ENCODE results near the gene CCNB1. TPM values are rescaled to one million over a fixed set of nuclear protein-coding genes. Genes with fewer than 3 reads are reported as not detected.
"Not testable (repeated sequence)": the region's sequence is repeated elsewhere in the genome, so short reads cannot be mapped to it uniquely, and the experiment has no call there.

Gene CCNB1
- polyA plus RNA-seq, 3 donors from 2014 or later: 2.0 to 4.9 (median 2.0) TPM

DNA sequence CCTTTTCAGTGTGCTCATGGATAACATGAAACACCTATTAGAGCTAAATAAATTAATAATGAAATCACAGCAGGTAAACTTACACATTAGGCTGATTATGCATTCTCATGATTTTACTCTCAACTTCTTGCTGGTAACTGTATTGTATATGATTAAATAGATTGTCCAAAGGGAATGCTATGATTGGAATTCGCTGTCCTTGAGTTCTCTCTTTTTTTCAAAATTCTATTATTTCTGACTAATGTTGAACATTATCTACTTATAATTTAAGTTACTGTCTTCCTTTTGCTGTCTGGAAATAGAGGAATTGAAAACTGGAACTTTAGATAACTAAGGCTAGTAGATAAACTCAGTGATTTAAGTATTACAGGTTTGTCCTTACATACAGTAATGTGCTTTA lies 35.5 kb downstream of the CCNB1 start:
- Mint-ChIP-seq H3K36me3 (peaks cover 0 to 4% (median 3%) of the 10 kb centered on the region in 3 donors), H3K4me3 (no peak overlapping the region), H3K9me3 (no peaks in the 10 kb centered on the region), H3K4me1 (no peaks in the 10 kb centered on the region), H3K27me3 (ENCODE audit: low read depth in 3 of 3) (no peaks in the 10 kb centered on the region), H3K27ac (no peak overlapping the region)
- DNase-seq: no peak

DNA sequence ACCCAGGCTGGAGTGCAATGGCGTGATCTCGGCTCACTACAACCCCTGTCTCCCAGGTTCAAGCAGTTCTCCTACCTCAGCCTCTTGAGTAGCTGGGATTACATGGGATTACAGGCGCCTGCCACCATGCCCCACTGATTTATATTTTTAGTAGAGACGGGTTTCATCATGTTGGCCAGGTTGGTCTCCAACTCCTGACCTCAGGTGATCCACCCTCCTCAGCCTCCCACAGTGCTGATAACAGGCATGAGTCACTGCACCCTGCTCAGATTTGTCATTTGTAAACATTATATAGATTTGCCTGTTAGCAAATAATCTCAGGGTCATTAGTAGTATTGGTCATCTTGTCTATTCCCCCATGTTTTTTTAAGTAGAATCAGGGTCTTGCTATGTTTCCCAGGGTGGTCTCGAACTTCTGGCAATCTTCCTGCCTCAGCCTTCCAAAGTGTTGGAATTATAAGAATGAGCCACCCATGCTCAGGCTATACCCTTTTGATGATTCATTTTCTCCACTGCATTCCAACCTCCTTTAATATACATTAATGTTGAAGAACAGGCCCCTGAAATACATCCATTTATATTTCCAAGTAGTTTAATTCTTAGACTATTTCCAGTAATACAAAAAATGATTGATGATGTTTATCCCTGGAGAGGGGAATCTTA lies 39.7 kb downstream of the CCNB1 start:
- Mint-ChIP-seq H3K36me3 (no peaks in the 10 kb centered on the region), H3K4me1 (no peaks in the 10 kb centered on the region), H3K27me3 (ENCODE audit: low read depth in 3 of 3) (no peaks in the 10 kb centered on the region), H3K4me3 (no peak overlapping the region), H3K27ac (no peak overlapping the region), H3K9me3 (no peaks in the 10 kb centered on the region)
- DNase-seq: no peak

DNA sequence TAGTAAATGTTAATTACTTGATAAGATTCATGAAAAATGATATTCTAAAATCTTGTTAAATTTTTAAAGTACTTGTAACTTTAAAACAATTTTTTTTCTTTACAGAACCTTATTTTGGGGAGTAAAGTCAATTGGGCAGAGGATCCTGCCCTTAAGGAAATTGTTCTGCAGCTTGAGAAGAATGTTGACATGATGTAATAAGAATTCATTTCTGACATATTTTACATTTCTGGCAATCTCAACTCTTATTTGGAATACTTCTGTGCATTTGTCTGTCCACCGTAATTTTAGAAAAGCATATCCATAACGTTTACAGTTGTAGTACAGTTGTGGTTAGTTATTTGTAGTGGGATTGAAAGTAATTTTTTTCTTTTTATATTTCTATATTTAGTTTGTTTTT lies 42.7 kb downstream of the CCNB1 start:
- no peak overlapping the region for H3K4me3 Mint-ChIP-seq
- no peaks in the 10 kb centered on the region for H3K9me3 Mint-ChIP-seq
- H3K4me1 Mint-ChIP-seq: no peaks in the 10 kb centered on the region
- H3K36me3 Mint-ChIP-seq: no peaks in the 10 kb centered on the region
- H3K27me3 Mint-ChIP-seq (ENCODE audit: low read depth in 3 of 3): no peaks in the 10 kb centered on the region
- H3K27ac Mint-ChIP-seq: no peak overlapping the region
- DNase-seq: no peak

DNA sequence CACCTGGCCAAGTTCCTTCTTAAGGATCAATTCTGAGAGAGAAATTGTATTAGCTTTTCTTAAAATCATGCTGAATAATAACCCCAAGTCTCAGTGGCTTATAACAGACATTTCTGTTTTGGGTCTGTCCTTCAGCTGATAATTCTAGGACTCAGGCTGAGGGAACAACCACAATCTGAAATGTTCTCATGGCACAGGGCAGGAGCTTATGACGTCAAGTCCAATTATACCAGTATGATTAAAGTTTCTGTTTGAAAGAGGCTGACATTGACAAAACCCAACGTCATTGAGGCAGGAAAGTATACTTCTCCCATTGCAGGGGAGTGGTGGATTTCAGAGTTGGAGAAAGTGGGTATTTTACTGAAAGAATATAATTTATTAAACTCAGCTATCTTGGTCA lies 44.2 kb downstream of the CCNB1 start:
- H3K9me3 Mint-ChIP-seq: no peaks in the 10 kb centered on the region
- H3K4me1 Mint-ChIP-seq: peaks cover 0 to 3% of the 10 kb centered on the region in 2 donors
- no peak overlapping the region for H3K4me3 Mint-ChIP-seq
- peaks cover 0 to 4% (median 0%) of the 10 kb centered on the region in 3 donors for H3K27me3 Mint-ChIP-seq (ENCODE audit: low read depth in 3 of 3)
- H3K27ac Mint-ChIP-seq: no peak overlapping the region
- DNase-seq: no peak
- H3K36me3 Mint-ChIP-seq: no peaks in the 10 kb centered on the region

DNA sequence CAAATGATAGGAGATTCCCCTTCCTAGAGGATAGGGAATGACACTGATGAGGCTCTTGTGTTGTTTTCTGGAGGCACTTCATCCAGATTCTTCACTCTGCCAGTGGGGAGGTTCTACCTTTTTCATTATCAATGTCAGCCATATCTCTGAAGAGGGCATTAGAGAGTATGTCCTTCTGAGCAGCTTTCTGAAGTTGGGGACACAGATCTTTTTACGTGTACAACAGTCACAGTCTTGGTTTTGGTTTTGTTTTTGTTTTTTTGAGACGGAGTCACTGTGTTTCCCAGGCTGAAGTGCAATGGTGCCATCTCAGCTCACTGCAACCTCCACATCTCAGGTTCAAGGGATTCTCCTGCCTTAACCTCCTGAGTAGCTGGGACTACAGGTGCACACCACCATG lies 45.1 kb downstream of the CCNB1 start:
- H3K36me3 Mint-ChIP-seq: no peaks in the 10 kb centered on the region
- DNase-seq: no peak
- H3K27me3 Mint-ChIP-seq (ENCODE audit: low read depth in 3 of 3): peaks cover 0 to 4% (median 0%) of the 10 kb centered on the region in 3 donors
- no peak overlapping the region for H3K27ac Mint-ChIP-seq
- peaks cover 2 to 5% of the 10 kb centered on the region in 2 donors for H3K4me1 Mint-ChIP-seq
- no peaks in the 10 kb centered on the region for H3K9me3 Mint-ChIP-seq
- H3K4me3 Mint-ChIP-seq: no peak overlapping the region

DNA sequence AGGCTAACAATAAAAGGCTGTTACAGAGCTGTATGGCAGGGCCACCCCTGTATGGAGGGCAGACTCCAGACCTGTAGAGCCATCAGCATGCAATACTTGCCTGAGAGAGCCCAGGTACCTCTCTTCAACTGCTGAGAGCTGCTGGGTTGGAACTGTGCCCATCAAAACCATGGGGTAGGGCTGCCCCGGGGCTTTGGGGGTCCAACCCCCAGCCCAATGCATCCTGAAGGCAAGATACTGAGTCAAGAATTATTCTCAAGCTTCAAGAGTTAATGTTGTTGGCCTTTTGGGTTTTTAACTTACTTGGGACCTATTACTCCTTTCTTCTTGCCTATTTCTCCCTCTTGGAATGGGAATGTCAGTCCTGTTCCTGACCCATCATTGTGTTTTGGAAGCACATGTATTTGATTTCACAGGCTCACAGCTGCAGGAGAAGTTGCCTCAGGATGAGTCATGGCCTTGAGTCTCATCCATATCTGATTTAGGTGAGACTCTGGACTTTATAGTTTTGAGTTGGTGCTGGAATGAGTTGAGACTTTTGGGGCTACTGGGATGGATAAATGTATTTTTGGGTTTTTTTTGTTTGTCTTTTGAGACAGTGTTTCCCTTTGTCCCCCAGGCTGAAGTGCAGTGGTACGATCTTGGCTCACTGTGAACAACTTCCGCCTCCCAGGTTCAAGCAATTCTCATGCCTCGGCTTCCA lies 46.7 kb downstream of the CCNB1 start:
- H3K9me3 Mint-ChIP-seq: no peaks in the 10 kb centered on the region
- H3K4me1 Mint-ChIP-seq: peaks cover 12 to 19% of the 10 kb centered on the region in 2 donors
- no peaks in the 10 kb centered on the region for H3K36me3 Mint-ChIP-seq
- DNase-seq: no peak
- H3K4me3 Mint-ChIP-seq: no peak overlapping the region
- no peak overlapping the region for H3K27ac Mint-ChIP-seq
- peaks cover 5 to 14% (median 10%) of the 10 kb centered on the region in 3 donors for H3K27me3 Mint-ChIP-seq (ENCODE audit: low read depth in 3 of 3)

DNA sequence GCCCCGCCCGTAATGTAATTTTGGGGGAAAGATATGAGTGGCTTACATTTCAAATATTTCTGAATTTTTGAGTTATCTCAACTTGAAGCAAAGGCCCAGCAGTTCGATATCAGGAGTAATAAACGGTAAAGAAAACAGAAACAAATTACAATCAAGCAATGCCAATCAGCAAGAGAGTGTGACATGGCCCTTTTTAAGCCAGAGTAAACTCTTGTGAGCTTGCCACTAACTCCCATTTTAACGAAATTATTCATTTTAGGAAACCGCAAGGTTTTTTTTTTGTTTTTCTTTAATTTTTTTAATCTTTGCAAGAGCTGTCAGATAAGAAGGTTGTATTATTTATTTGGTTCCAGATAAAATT lies 50.2 kb downstream of the CCNB1 start:
- H3K4me1 Mint-ChIP-seq: peaks cover 18 to 32% of the 10 kb centered on the region in 2 donors
- peak overlapping the region; percentile 95 to 100 (median 98) for H3K27ac Mint-ChIP-seq
- H3K4me3 Mint-ChIP-seq: peak overlapping the region; percentile 96 to 100 (median 99)
- DNase-seq: no peak
- no peaks in the 10 kb centered on the region for H3K9me3 Mint-ChIP-seq
- peaks cover 0 to 2% (median 0%) of the 10 kb centered on the region in 3 donors for H3K36me3 Mint-ChIP-seq
- H3K27me3 Mint-ChIP-seq (ENCODE audit: low read depth in 3 of 3): peaks cover 5 to 14% (median 10%) of the 10 kb centered on the region in 3 donors

DNA sequence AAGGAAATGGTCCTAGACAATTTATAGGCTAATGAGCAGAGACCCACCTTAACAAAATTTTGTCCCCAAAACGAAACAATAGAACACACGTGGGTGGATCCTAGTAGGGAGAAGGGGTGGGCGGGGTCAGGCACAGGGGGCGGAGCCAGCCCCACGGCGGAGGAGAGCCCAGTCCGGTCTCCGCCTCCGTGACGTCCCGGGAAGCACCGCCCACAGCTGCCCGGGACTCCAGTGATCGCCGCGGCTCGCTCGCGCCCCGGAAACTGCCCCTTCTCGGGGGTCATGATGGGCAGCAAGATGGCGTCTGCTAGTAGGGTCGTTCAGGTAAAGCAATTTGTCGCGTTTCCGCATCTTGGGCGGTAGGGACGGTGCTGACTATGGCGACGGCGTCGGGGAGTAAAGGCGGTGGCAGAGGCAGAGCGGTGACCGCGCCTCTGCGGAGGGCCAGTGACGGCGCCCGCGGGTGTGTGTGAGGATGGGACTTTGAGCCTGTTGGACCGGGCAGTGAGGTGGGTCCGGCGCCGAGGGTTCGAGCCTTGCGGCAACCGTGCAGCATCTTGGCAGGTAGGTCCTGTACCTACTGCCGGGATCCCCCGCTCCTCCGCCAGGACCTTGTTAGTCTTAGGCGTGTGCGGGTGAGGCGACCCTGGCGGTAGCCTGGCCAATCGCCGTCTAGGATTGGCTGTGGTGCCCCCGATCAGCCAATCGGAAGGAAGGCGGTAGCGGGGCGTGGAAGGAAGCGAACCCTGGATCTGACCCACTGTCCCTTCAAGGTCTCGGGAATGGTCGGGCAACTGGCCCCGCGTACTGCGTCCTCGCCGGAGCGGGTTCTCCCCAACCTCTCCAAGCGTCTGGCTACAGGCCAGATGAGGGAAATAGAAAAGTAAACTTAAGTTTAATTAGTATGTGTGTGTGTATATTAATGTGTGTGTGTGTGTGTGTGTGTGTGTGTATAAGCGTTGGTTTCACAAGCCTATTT lies 50.9 kb downstream of the CCNB1 start:
- Mint-ChIP-seq H3K9me3 (no peaks in the 10 kb centered on the region), H3K4me3 (peak overlapping the region; percentile 96 to 100 (median 99)), H3K27ac (peak overlapping the region; percentile 95 to 100 (median 98)), H3K27me3 (ENCODE audit: low read depth in 3 of 3) (peaks cover 5 to 16% (median 10%) of the 10 kb centered on the region in 3 donors), H3K36me3 (peaks cover 0 to 4% (median 0%) of the 10 kb centered on the region in 3 donors), H3K4me1 (peaks cover 18 to 36% of the 10 kb centered on the region in 2 donors)
- peak; percentile 93 to 95 (median 94) for DNase-seq

DNA sequence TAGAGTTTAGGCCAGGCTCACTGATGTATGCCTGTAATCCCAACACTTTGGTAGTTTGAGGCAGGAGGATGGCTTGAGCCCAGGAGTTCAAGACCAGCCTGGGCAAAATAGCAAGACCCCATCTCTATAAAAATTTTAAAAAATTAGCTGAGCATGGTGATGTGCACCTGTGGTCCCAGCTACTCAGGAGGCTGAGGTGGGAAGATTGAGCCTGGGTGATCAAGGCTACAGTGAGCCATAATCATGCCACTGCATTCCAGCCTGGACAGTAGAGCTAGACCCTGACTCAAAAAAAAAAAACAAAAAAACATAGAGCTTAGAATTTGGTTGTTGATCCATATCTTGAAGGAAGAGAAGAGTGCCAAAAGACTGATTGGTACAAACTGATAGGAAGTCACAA lies 53.0 kb downstream of the CCNB1 start:
- Mint-ChIP-seq H3K4me3 (no peak overlapping the region), H3K27ac (no peak overlapping the region)

DNA sequence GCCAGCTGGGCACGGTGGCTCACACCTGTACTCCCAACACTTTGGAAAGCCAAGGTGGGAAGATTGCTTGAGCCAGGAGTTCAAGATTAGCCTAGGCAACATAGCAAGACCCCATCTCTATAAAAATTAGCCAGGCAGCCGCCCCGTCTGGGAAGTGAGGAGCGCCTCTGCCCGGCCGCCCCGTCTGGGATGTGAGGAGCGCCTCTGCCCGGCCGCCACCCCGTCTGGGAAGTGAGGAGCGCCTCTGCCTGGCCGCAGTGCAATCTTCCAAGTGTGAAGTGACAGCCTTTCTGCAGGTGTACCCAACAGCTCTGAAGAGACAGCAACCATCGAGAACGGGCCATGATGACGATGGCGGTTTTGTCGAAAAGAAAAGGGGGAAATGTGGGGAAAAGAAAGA lies 53.4 kb downstream of the CCNB1 start:
- H3K9me3 Mint-ChIP-seq, DNase-seq, H3K4me3 Mint-ChIP-seq, H3K36me3 Mint-ChIP-seq, H3K27ac Mint-ChIP-seq: not testable (repeated sequence)
- Mint-ChIP-seq H3K4me1 (peaks cover 18 to 36% of the 10 kb centered on the region in 2 donors), H3K27me3 (ENCODE audit: low read depth in 3 of 3) (peaks cover 5 to 12% (median 10%) of the 10 kb centered on the region in 3 donors)

More for the DNA sequence above, 53.0 kb downstream of the CCNB1 start:
- peaks cover 0 to 4% (median 0%) of the 10 kb centered on the region in 3 donors for H3K36me3 Mint-ChIP-seq
- H3K4me1 Mint-ChIP-seq: peaks cover 18 to 36% of the 10 kb centered on the region in 2 donors
- DNase-seq: no peak
- peaks cover 5 to 14% (median 10%) of the 10 kb centered on the region in 3 donors for H3K27me3 Mint-ChIP-seq (ENCODE audit: low read depth in 3 of 3)
- H3K9me3 Mint-ChIP-seq: no peaks in the 10 kb centered on the region

DNA sequence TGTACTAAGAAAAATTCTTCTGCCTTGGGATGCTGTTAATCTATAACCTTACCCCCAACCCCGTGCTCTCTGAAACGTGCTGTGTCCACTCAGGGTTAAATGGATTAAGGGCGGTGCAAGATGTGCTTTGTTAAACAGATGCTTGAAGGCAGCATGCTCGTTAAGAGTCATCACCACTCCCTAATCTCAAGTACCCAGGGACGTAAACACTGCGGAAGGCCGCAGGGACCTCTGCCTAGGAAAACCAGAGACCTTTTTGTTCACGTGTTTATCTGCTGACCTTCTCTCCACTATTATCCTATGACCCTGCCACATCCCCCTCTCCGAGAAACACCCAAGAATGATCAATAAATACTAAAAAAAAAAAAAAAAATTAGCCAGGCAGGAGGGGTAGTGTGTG lies 53.9 kb downstream of the CCNB1 start:
- not testable (repeated sequence) for H3K9me3 Mint-ChIP-seq, DNase-seq, H3K36me3 Mint-ChIP-seq, H3K4me3 Mint-ChIP-seq, H3K27ac Mint-ChIP-seq
- peaks cover 18 to 36% of the 10 kb centered on the region in 2 donors for H3K4me1 Mint-ChIP-seq
- peaks cover 5 to 12% (median 10%) of the 10 kb centered on the region in 3 donors for H3K27me3 Mint-ChIP-seq (ENCODE audit: low read depth in 3 of 3)

DNA sequence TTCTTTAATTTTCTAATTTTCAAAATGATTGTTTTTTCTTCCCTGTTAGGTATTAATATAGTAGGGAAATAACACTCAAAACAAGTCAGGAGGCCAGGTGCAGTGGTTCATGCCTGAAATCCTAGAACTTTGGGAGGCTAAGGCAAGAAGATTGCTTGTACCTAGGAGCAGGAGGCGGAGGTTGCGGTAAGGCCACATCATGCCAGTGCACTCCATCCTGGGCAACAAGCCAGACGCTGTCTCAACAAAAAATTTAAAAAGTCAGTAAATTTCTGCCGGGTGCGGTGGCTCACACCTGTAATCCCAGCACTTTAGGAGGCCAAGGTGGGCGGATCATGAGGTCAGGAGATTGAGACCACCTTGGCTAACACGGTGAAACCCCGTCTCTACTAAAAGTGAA lies 57.6 kb downstream of the CCNB1 start:
- Mint-ChIP-seq H3K27me3 (ENCODE audit: low read depth in 3 of 3) (peaks cover 0 to 2% (median 0%) of the 10 kb centered on the region in 3 donors), H3K27ac (no peak overlapping the region), H3K36me3 (peaks cover 0 to 4% (median 4%) of the 10 kb centered on the region in 3 donors), H3K9me3 (no peaks in the 10 kb centered on the region), H3K4me3 (no peak overlapping the region), H3K4me1 (peaks cover 2 to 9% of the 10 kb centered on the region in 2 donors)
- no peak for DNase-seq

DNA sequence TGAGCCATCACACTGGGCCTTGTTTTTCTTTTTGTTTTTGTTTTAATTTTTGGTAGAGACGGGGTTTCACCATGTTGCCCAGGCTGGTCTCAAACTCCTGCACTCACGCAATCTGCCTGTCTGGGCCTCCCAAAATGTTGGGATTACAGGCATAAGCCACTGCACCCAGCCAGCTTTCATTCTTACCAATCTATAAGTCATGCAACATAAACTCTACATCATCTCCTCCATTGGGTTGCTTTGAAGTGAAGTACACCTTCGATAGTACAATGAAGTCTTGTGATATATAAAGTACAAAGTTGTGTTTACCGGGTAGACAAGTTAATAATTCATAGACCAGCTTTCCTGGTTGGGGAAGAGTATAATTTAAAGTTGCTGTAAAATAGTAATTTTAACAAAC lies 58.9 kb downstream of the CCNB1 start:
- no peak for DNase-seq
- no peaks in the 10 kb centered on the region for H3K9me3 Mint-ChIP-seq
- H3K4me1 Mint-ChIP-seq: peaks cover 2 to 8% of the 10 kb centered on the region in 2 donors
- peaks cover 0 to 6% (median 4%) of the 10 kb centered on the region in 3 donors for H3K36me3 Mint-ChIP-seq
- H3K27me3 Mint-ChIP-seq (ENCODE audit: low read depth in 3 of 3): peaks cover 0 to 2% (median 0%) of the 10 kb centered on the region in 3 donors
- H3K27ac Mint-ChIP-seq: no peak overlapping the region
- H3K4me3 Mint-ChIP-seq: no peak overlapping the region
